ENCODE data around the gene ATP2B3. TPM values are rescaled to one million over a fixed set of nuclear protein-coding genes. Genes with fewer than 3 reads are reported as not detected.

ATP2B3 gene
- total and polyA plus RNA-seq, 7 donors, result 0.01 to 0.04 (median 0.01) TPM; not detected in 4

DNA sequence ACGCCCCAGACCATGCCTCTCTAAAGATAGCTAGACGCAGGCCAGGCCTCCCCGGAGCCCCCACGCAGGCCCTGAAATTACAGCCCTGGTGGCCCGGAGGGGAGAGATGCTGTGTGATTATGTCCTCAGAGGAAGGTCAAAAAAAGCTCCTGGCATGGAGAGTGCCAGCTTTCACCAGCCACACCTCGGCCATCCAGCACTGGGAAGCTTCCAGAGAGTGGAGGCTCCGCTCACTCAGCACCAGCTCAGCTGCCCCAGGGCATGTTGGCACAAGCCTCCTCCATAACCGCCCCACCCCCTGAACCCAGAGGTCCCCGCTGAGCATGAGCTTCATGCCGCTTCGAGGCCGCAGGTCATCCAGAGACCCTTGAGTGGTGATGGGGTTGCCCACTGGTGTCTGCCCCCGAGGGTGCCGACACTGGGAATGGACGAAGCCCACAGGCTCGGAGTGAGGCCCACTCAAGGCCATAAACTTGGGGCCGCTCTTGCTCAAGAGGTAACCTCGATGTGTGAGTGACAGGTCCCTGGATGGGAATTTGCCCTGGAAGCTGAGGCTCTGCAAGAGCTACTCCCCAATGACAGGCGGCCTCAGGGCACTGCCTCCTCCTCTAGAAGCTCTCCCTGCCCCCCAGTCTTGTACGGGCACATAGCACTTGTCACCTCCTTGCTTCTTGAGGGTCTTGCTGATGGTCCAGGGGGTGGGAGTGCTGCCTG lies 27.1 kb upstream of the ATP2B3 start:
- no peaks in the 10 kb centered on the region for H3K4me1 ChIP-seq

GRCh38 chrX:153491351-153491914 lies 26.0 kb upstream of the ATP2B3 start:
- H3K9me3 ChIP-seq, result no peaks in the 10 kb centered on the region
- no peak for TF ChIP-seq CTCF (IDR thresholded peaks at IDR 0.05)
- no peak overlapping the region for H3K27ac ChIP-seq
- H3K27me3 ChIP-seq (ENCODE audit: insufficient read depth in 3 of 3, low read length in 2 of 3), result peaks cover 0 to 9% (median 0%) of the 10 kb centered on the region in 3 donors
- no peaks in the 10 kb centered on the region for H3K4me1 ChIP-seq
- no peak overlapping the region for H3K4me3 ChIP-seq
- intact Hi-C loops (cut with DNase I), result no loop called here
- 52 to 57% (median 56%) methylated on average over 7 to 10 of the region's 10 CpGs for WGBS, 3 donors
- no peak for DNase-seq
- no peaks in the 10 kb centered on the region for H3K36me3 ChIP-seq (ENCODE audit: insufficient read depth in 1 of 2, low read depth in 1 of 2)
- ATAC-seq, result no peak

More for the DNA sequence above, 27.1 kb upstream of the ATP2B3 start:
- intact Hi-C loops (cut with DNase I), result no loop called here
- no peak overlapping the region for H3K27ac ChIP-seq
- DNase-seq (no peak), ATAC-seq (no peak)
- no peaks in the 10 kb centered on the region for H3K27me3 ChIP-seq (ENCODE audit: insufficient read depth in 3 of 3, low read length in 2 of 3)
- no peak for TF ChIP-seq CTCF (IDR thresholded peaks at IDR 0.05)
- no peak overlapping the region for H3K4me3 ChIP-seq
- no peaks in the 10 kb centered on the region for H3K9me3 ChIP-seq
- no peaks in the 10 kb centered on the region for H3K36me3 ChIP-seq (ENCODE audit: insufficient read depth in 1 of 2, low read depth in 1 of 2)
- 74 to 81% (median 76%) methylated on average over 8 to 20 of the region's 20 CpGs for WGBS, 3 donors

- no peaks in the 10 kb centered on the region for H3K9me3 ChIP-seq
- WGBS, 3 donors, result 54 to 68% (median 56%) methylated on average over 4 to 11 of the region's 11 CpGs
- no peak for TF ChIP-seq CTCF (IDR thresholded peaks at IDR 0.05)
- DNase-seq, result no peak
- no peaks in the 10 kb centered on the region for H3K4me1 ChIP-seq
- no peak overlapping the region for H3K27ac ChIP-seq
- H3K36me3 ChIP-seq (ENCODE audit: insufficient read depth in 1 of 2, low read depth in 1 of 2), result no peaks in the 10 kb centered on the region
- H3K27me3 ChIP-seq (ENCODE audit: insufficient read depth in 3 of 3, low read length in 2 of 3), result peaks cover 0 to 11% (median 0%) of the 10 kb centered on the region in 3 donors
- H3K4me3 ChIP-seq, result no peak overlapping the region
- no peak for ATAC-seq
- intact Hi-C loops (cut with DNase I), result no loop called here
Observed at GRCh38 chrX:153491918-153492317, 25.5 kb upstream of the ATP2B3 start.

DNA sequence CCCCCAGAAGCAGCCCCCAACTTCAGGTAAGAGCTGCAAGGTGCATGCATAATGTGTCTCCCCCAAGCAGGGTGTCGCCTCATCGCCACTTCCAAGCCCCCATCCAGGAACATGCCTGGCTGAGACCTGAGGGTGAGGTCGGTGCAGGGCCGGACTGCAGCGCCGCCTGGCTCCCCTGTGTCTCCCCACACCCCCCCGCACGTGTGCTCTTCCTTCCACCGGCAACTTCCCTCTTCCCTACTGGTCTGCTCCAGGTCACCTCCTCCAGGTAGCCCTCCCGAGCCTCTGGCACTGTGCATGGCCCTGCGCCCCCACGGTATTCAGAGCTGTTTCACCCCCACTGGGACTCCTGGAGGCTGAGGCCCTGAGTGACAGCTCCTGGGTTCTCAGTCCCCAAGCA lies 24.9 kb upstream of the ATP2B3 start:
- no peak overlapping the region for H3K4me3 ChIP-seq
- no peaks in the 10 kb centered on the region for H3K4me1 ChIP-seq
- H3K9me3 ChIP-seq, result no peaks in the 10 kb centered on the region
- DNase-seq (no peak), ATAC-seq (no peak)
- WGBS, 3 donors, result 77 to 91% (median 79%) methylated on average over 5 to 12 of the region's 12 CpGs
- no peak for TF ChIP-seq CTCF (IDR thresholded peaks at IDR 0.05)
- no peak overlapping the region for H3K27ac ChIP-seq
- H3K36me3 ChIP-seq (ENCODE audit: insufficient read depth in 1 of 2, low read depth in 1 of 2), result no peaks in the 10 kb centered on the region
- peaks cover 0 to 11% (median 0%) of the 10 kb centered on the region in 3 donors for H3K27me3 ChIP-seq (ENCODE audit: insufficient read depth in 3 of 3, low read length in 2 of 3)
- intact Hi-C loops (cut with DNase I), result no loop called here
